CD14-positive monocyte (primary cell): Measurements from ENCODE around the gene PDPK1. TPM values are rescaled to one million over a fixed set of nuclear protein-coding genes. Genes with fewer than 3 reads are reported as not detected.

Experiments
- DNase-seq, 3 donors: peaks; one replicate each; pipeline ENCODE4 v3.0.0-alpha.2; 2011 to 2022
- H2AFZ ChIP-seq: 2 replicates; pipeline ENCODE4 v1.6.0; 2012; ENCODE audit warnings: mild to moderate bottlenecking, low read depth, low read length, inconsistent platforms; ENCODE audit not compliant: insufficient read depth, poor library complexity, severe bottlenecking
- H3K27ac ChIP-seq, 2 donors: 1 replicate in 1 of 2; 2 replicates in 1 of 2; pipeline ENCODE4 v1.5.1; 2012 to 2013; ENCODE audit warnings: low read length in 2 of 2, control low read depth in 1 of 2, inconsistent platforms in 1 of 2, low read depth in 1 of 2, mild to moderate bottlenecking in 1 of 2
- H3K27me3 ChIP-seq, 2 donors: one replicate each; pipeline versions ENCODE4 v1.6.0 to v1.6.1; 2011 to 2013; ENCODE audit warnings: low read length in 2 of 2; ENCODE audit not compliant: control insufficient read depth in 2 of 2, insufficient read depth in 2 of 2
- H3K36me3 ChIP-seq, 2 donors: replicated peaks in 1 of 2; 1 replicate in 1 of 2; 2 replicates in 1 of 2; pipeline versions ENCODE4 v1.5.1 to v1.6.1; 2012 to 2013; ENCODE audit warnings: low read length in 2 of 2, control low read depth in 1 of 2, inconsistent platforms in 1 of 2, mild to moderate bottlenecking in 1 of 2; ENCODE audit not compliant: insufficient read depth in 2 of 2, control insufficient read depth in 1 of 2
- H3K4me1 ChIP-seq, 2 donors: 1 replicate in 1 of 2; 2 replicates in 1 of 2; pipeline versions ENCODE4 v1.5.1 to v1.6.1; 2012 to 2013; ENCODE audit warnings: low read length in 2 of 2, control low read depth in 1 of 2, inconsistent platforms in 1 of 2, mild to moderate bottlenecking in 1 of 2, moderate library complexity in 1 of 2; ENCODE audit not compliant: insufficient read depth in 2 of 2, control insufficient read depth in 1 of 2
- H3K4me2 ChIP-seq: replicated peaks from 2 replicates; pipeline ENCODE3; 2012; ENCODE audit warnings: low read length, moderate library complexity, mild to moderate bottlenecking; ENCODE audit not compliant: poor library complexity, severe bottlenecking; ENCODE audit errors: extremely low read depth
- H3K4me3 ChIP-seq, 3 experiments: fragments of 200-600 bp in 1 of 3; sonication (generic) in 1 of 3; replicated peaks in 1 of 3; 1 replicate in 2 of 3; 2 replicates in 1 of 3; pipeline ENCODE4 v1.5.1; 2011 to 2013; ENCODE audit warnings: low read length in 3 of 3, mild to moderate bottlenecking in 3 of 3, control low read depth in 2 of 3, low read depth in 2 of 3, inconsistent platforms in 1 of 3, moderate library complexity in 1 of 3
- H3K79me2 ChIP-seq: 2 replicates; pipeline ENCODE4 v1.6.0; 2012; ENCODE audit warnings: mild to moderate bottlenecking, control low read depth, inconsistent platforms, low read length, moderate library complexity; ENCODE audit not compliant: insufficient read depth
- H3K9ac ChIP-seq: 2 replicates; pipeline ENCODE4 v1.6.0; 2017; ENCODE audit warnings: low read length, mild to moderate bottlenecking; ENCODE audit not compliant: insufficient read depth, poor library complexity, severe bottlenecking
- H3K9me3 ChIP-seq, 2 donors: replicated peaks in 1 of 2; 1 replicate in 1 of 2; 2 replicates in 1 of 2; pipeline versions ENCODE4 v1.5.1 to v1.6.1; 2012 to 2013; ENCODE audit warnings: low read length in 2 of 2, control low read depth in 1 of 2; ENCODE audit not compliant: control insufficient read depth in 1 of 2, insufficient read depth in 1 of 2
- H4K20me1 ChIP-seq: 2 replicates; pipeline ENCODE4 v1.6.0; 2012; ENCODE audit warnings: mild to moderate bottlenecking, low read length, control low read depth, moderate library complexity; ENCODE audit not compliant: insufficient read depth
- H3K27ac Mint-ChIP-seq, 7 donors: one replicate each; pipeline ENCODE4 v1.8.0; 2020; ENCODE audit warnings: mild to moderate bottlenecking in 7 of 7, mixed read lengths in 7 of 7, moderate library complexity in 6 of 7, inconsistent platforms in 2 of 7
- H3K27me3 Mint-ChIP-seq, 3 donors: one replicate each; pipeline ENCODE4 v1.8.0; 2021 to 2022; ENCODE audit warnings: low read depth in 3 of 3, mild to moderate bottlenecking in 3 of 3, mixed read lengths in 3 of 3, moderate library complexity in 3 of 3, inconsistent platforms in 1 of 3
- H3K36me3 Mint-ChIP-seq, 2 donors: one replicate each; pipeline ENCODE4 v1.8.0; 2020; ENCODE audit warnings: mixed read lengths in 2 of 2, inconsistent platforms in 1 of 2, mild to moderate bottlenecking in 1 of 2
- H3K4me1 Mint-ChIP-seq: one replicate; pipeline ENCODE4 v1.8.0; 2020; ENCODE audit warnings: mild to moderate bottlenecking, mixed read lengths
- H3K4me3 Mint-ChIP-seq, 2 donors: one replicate each; pipeline ENCODE4 v1.8.0; 2020; ENCODE audit warnings: mild to moderate bottlenecking in 2 of 2, mixed read lengths in 2 of 2, moderate library complexity in 1 of 2
- H3K9me3 Mint-ChIP-seq, 7 donors: one replicate each; pipeline ENCODE4 v1.8.0; 2020 to 2022; ENCODE audit warnings: mixed read lengths in 7 of 7, mild to moderate bottlenecking in 6 of 7, moderate library complexity in 6 of 7, inconsistent platforms in 2 of 7
- CTCF ChIP-seq: fragments of 200-600 bp; IDR thresholded peaks from one replicate; pipeline ENCODE4 v1.8.0; 2022; ENCODE audit warnings: antibody characterized with exemption, mild to moderate bottlenecking
- WGBS: methylation state at CpG from one replicate; pipeline ENCODE4 v1.1.5; 2013; ENCODE audit warnings: missing lambda C conversion rate; ENCODE audit not compliant: insufficient coverage; 5-methylcytosine and 5-hydroxymethylcytosine counted together
- intact Hi-C, 2 donors: fragments of 100-400 bp; cut with micrococcal nuclease; formaldehyde crosslinking; loops; one replicate each; pipeline versions ENCODE4 v1.15.0 to v1.15.1; 2023
- polyA plus RNA-seq, 3 donors: library from polyadenylated mRNA; depleted of rRNA in 1 of 3; unstranded in 2 of 3; stranded (reverse) in 1 of 3; fragments of 300-500 nt in 2 of 3; fragments of >200 nt in 1 of 3; fragmentation: Illumina TruSeq in 2 of 3; gene quantifications; 1 replicate in 2 of 3; 2 replicates in 1 of 3; pipeline ENCODE4 v1.2.3, GENCODE V29; 2012 to 2021

Gene PDPK1
- polyA plus RNA-seq, 3 donors = 35.6 to 45.9 (median 38.6) TPM

GRCh38 chr16:2495041-2495440, 42.8 kb upstream of the PDPK1 start:
- Histone ChIP-seq H3K27me3 (no peaks in the 10 kb centered on the region), H3K9ac (no peak overlapping the region), H3K79me2 (peaks cover 17% of the 10 kb centered on the region), H3K9me3 (no peaks in the 10 kb centered on the region), H3K4me2 (no peak overlapping the region), H3K36me3 (peaks cover 23 to 41% of the 10 kb centered on the region in 2 donors), H3K4me1 (peaks cover 5 to 7% of the 10 kb centered on the region in 2 donors), H2AFZ (no peak overlapping the region), H4K20me1 (no peaks in the 10 kb centered on the region), H3K27ac (no peak overlapping the region), H3K4me3 (no peak overlapping the region)
- peaks cover 29 to 44% of the 10 kb centered on the region in 2 donors for H3K36me3 Mint-ChIP-seq
- H3K27ac Mint-ChIP-seq = no peak overlapping the region
- no peak overlapping the region for H3K4me3 Mint-ChIP-seq
- intact Hi-C loops = no loop called here
- H3K4me1 Mint-ChIP-seq = peaks cover 4% of the 10 kb centered on the region
- peaks cover 0 to 5% (median 2%) of the 10 kb centered on the region in 7 donors for H3K9me3 Mint-ChIP-seq
- H3K27me3 Mint-ChIP-seq = no peaks in the 10 kb centered on the region
- no peak for DNase-seq
- no peak for TF ChIP-seq CTCF
- 96% methylated on average over 5 of the region's 5 CpGs for WGBS

- Histone ChIP-seq H3K36me3 (peaks cover 23 to 34% of the 10 kb centered on the region in 2 donors), H3K27me3 (no peaks in the 10 kb centered on the region), H3K9me3 (no peaks in the 10 kb centered on the region), H4K20me1 (peaks cover 5% of the 10 kb centered on the region), H3K4me2 (no peak overlapping the region), H3K27ac (no peak overlapping the region), H3K9ac (no peak overlapping the region), H2AFZ (no peak overlapping the region), H3K79me2 (peaks cover 7% of the 10 kb centered on the region), H3K4me3 (no peak overlapping the region), H3K4me1 (peaks cover 10 to 13% of the 10 kb centered on the region in 2 donors)
- TF ChIP-seq CTCF = no peak
- Mint-ChIP-seq H3K36me3 (peaks cover 23 to 45% of the 10 kb centered on the region in 2 donors), H3K27ac (no peak overlapping the region), H3K4me1 (peaks cover 8% of the 10 kb centered on the region), H3K27me3 (no peaks in the 10 kb centered on the region), H3K9me3 (peaks cover 0 to 5% (median 2%) of the 10 kb centered on the region in 7 donors), H3K4me3 (no peak overlapping the region)
- WGBS = 98% methylated on average over 62 of the region's 62 CpGs
- DNase-seq = no peak
- intact Hi-C loops = no loop called here
Measured at GRCh38 chr16:2496223-2497115, 41.4 kb upstream of the PDPK1 start.
